ENCODE data around the gene PDZD4.

PDZD4 gene

DNA sequence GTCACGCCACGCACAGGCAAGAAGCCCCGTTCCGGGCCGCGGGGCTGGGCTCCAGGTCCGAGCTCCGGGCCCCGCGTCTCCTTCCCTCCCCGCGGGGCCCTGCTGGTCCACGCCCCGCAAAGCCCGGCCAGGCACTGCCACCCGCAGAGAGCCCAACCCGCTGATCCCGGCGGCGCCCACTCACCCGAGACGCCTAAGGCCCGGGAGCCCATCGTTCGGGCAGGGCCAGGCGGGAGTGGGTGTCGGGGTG lies 870 bp downstream of the PDZD4 start:
- no peak for DNase-seq (ENCODE audit: low spot score)
- ChIA-PET CTCF (no interaction called here), POLR2A (ENCODE audit: low non-redundant PET) (no interaction called here)
- no peak overlapping the region for H3K27ac ChIP-seq
- TF ChIP-seq, protein P1, sequence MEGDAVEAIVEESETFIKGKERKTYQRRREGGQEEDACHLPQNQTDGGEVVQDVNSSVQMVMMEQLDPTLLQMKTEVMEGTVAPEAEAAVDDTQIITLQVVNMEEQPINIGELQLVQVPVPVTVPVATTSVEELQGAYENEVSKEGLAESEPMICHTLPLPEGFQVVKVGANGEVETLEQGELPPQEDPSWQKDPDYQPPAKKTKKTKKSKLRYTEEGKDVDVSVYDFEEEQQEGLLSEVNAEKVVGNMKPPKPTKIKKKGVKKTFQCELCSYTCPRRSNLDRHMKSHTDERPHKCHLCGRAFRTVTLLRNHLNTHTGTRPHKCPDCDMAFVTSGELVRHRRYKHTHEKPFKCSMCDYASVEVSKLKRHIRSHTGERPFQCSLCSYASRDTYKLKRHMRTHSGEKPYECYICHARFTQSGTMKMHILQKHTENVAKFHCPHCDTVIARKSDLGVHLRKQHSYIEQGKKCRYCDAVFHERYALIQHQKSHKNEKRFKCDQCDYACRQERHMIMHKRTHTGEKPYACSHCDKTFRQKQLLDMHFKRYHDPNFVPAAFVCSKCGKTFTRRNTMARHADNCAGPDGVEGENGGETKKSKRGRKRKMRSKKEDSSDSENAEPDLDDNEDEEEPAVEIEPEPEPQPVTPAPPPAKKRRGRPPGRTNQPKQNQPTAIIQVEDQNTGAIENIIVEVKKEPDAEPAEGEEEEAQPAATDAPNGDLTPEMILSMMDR (conservative IDR thresholded peaks at IDR 0.05; ENCODE audit: low read depth) = no peak

DNA sequence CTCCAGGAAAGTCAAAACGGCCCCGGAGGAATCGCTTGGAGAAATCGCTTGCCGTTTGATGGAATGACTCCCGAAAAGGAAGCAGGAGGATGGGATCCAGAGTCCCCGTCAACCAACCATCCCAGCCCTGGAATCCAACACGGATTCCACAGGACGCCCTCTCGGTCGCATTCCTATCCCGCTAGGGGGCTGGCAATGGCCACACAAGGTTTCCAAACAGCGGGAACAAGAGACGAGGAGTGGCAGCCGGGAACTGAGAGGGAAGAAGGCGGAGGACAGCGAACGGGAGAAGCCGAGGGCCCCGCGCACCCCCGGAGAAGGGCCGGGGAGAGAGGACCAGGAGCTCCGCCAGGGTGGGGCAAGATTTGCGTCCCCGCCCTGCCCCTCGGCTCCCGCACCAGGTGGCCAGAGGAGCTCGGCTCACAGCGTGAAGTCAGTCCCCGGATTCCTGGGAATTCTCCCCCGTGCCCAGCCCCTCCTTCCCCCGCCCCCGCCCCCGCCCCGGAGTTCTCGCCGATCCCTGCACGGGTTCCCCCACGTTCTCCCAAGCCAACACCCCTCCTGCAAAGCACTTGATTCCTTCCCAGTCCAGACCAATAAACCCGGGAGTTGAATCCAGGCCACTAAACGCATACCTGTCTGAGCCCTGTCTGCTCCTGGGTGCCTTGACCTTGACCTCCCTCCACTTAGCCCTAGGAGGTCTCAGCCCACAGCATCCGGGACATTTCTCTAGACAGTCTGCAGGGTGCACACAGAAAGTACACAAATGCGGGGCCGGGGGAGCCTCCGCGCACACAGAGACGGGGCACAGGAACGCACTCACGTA lies 1.4 kb downstream of the PDZD4 start:
- TF ChIP-seq, protein P1 (conservative IDR thresholded peaks at IDR 0.05; ENCODE audit: low read depth) = no peak
- no peak for DNase-seq (ENCODE audit: low spot score)
- CTCF ChIA-PET = no interaction called here
- POLR2A ChIA-PET (ENCODE audit: low non-redundant PET) = no interaction called here
- H3K27ac ChIP-seq = no peak overlapping the region

DNA sequence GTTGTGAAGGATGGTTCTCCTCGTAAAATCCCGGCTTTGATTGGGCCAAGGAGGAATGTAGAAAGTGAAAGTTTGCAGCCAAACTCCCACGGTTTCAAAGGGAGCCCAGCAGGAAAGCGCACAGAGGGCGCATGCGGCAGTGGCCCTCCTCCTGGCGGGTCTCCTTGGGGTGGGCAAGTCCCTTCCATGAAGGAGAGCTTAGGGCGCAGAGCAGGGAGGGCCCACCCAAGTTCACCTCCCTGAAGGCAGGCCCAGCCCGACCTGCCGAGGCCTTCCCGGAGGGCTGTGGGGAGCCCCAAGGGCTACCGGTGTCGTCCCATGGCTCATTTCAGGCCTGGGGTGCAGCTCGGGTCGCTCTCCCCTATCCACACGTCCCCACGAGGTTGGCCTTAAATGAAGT lies 2.0 kb downstream of the PDZD4 start:
- ChIA-PET CTCF (interaction anchor here (0.7 kb wide), 1 partner anchor 430 kb away, joined by 4 read pairs; no protein-coding TSS in a partner anchor), POLR2A (ENCODE audit: low non-redundant PET) (no interaction called here)
- H3K27ac ChIP-seq = no peak overlapping the region
- TF ChIP-seq, protein P1 (conservative IDR thresholded peaks at IDR 0.05; ENCODE audit: low read depth) = no peak
- DNase-seq (ENCODE audit: low spot score) = no peak

GRCh38 chrX:153827903-153828302 lies 2.4 kb downstream of the PDZD4 start:
- POLR2A ChIA-PET (ENCODE audit: low non-redundant PET) = no interaction called here
- DNase-seq (ENCODE audit: low spot score) = no peak
- H3K27ac ChIP-seq = no peak overlapping the region
- TF ChIP-seq, protein P1 (conservative IDR thresholded peaks at IDR 0.05; ENCODE audit: low read depth) = no peak
- CTCF ChIA-PET = interaction anchor here (0.7 kb wide), 1 partner anchor 430 kb away, joined by 4 read pairs; no protein-coding TSS in a partner anchor

GRCh38 chrX:153827016-153827415 lies 3.3 kb downstream of the PDZD4 start:
- TF ChIP-seq, protein P1 (conservative IDR thresholded peaks at IDR 0.05; ENCODE audit: low read depth) = no peak
- CTCF ChIA-PET = no interaction called here
- no peak overlapping the region for H3K27ac ChIP-seq
- DNase-seq (ENCODE audit: low spot score) = no peak
- POLR2A ChIA-PET (ENCODE audit: low non-redundant PET) = no interaction called here

GRCh38 chrX:153825042-153825441 lies 5.3 kb downstream of the PDZD4 start:
- TF ChIP-seq, protein P1 (conservative IDR thresholded peaks at IDR 0.05; ENCODE audit: low read depth) = no peak
- POLR2A ChIA-PET (ENCODE audit: low non-redundant PET) = no interaction called here
- H3K27ac ChIP-seq = no peak overlapping the region
- CTCF ChIA-PET = no interaction called here
- no peak for DNase-seq (ENCODE audit: low spot score)

Measured in RWPE1 (cell line).